Activated T-helper 1 cell treated with anti-CD3 and anti-CD28 coated beads, Interleukin-2, amount 50 U/mL, for 16 hours (primary cell): Measurements from ENCODE around the gene LSMEM2.
"Not testable (repeated sequence)": the region's sequence is repeated elsewhere in the genome, so short reads cannot be mapped to it uniquely, and the experiment has no call there.

Experiments used
- DNase-seq, 2 donors: peaks; one replicate each; pipeline ENCODE4 v3.0.0-alpha.2; 2020; ENCODE audit warnings: low read depth in 1 of 2, low spot score in 1 of 2

The LSMEM2 gene

DNA sequence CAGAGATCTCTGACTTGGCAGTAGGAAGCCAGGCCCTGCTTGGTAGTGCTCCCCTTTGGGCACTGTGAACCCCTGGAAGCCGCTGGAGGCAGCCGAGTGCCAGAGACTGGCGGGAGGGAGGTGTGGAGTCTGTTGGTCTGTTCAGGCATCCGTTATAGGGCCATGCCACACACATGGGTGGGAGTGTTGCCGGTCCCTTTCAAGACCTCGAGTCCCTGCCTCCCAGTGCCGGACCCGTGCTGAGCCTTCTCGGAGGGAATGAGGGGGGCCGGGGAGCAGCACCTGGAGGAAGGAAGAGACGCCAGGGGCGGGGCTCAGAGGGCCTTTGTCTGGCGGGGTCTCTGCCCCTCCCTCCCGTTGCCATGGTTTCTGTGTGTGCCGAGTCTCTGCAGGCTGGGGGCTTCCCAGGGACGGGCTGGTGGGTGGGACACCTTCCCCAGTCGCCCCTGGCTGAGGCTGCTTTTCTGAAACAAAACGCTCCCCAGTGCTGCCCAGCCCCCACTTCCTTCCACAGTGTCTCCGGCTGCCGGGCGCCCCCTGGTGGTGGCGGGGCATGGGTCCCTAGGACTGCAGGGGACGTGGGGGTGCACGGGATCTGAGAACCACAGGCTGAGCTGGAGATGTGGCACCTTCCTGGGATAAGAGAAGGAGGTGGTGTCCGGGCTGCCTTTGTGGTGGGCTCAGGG is 32.9 kb upstream of the LSMEM2 start:
- DNase-seq, result peak; percentile 92 to 96

DNA sequence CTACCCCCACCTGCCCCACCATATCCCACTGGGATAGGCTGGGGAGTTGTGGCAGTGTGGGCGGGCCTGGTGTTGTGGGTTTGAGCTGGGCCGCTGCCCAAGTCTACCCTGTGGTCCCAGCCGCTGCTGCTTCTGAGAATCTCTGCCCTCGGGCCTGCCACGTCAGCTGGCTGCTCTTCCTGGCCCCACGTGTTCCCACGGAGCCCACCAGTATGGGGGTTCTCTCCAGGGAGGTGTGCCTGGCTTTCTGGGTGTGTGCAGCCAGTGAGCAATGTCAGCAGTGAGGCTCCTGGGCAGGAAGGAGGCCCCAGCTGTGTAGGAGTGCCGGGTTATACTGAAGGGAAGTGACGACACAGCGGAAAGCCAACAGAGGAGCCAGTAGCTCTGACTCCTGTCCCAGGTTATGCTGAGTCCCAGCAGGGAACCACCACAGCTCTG is 32.4 kb upstream of the LSMEM2 start:
- DNase-seq, result peak; percentile 43 to 68

GRCh38 chr3:50248387-50248786 is 30.5 kb upstream of the LSMEM2 start:
- DNase-seq, result no peak

DNA sequence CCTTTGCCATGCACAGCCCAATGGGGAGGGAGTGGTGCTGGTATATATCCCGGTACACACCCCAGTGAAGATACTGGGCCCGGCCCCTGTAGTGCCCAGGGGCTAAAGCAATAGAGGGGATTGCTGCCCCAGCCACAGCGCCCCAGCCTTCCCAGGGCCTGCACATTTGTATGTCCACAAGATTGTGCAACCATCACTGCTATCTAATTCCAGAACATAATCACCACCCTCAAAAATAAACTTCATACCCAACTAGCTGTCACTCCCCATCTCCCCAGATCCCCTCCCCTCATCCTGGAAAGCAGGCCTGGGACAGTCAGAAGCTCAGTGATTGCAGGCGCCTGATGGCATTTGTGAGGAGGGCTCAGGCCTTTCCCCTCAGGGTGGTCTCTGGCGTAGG is 29.4 kb upstream of the LSMEM2 start:
- DNase-seq, result no peak

GRCh38 chr3:50250514-50250913 is 28.4 kb upstream of the LSMEM2 start:
- DNase-seq, result no peak

DNA sequence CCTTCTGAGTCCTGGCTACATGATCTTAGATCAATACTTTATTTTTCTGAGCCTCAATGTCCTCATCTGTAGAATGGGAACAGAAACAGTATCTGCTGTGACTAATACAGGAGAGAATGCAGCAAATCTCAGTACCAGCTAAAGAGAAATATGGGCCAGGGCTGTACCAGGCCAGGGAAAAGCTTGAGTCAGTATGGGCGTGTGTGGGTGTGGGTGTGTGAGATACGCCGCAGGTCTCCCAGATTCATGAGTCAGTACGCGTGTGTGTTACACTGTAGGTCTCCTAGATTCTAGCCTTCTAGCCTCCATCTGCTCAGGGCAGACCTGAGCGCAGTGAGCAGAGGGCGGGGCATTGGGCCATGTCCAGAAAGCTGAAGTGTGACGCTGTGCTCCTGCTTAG is 27.7 kb upstream of the LSMEM2 start:
- no peak for DNase-seq

- DNase-seq, result no peak
Measured at GRCh38 chr3:50254577-50255250, 24.2 kb upstream of the LSMEM2 start.

DNA sequence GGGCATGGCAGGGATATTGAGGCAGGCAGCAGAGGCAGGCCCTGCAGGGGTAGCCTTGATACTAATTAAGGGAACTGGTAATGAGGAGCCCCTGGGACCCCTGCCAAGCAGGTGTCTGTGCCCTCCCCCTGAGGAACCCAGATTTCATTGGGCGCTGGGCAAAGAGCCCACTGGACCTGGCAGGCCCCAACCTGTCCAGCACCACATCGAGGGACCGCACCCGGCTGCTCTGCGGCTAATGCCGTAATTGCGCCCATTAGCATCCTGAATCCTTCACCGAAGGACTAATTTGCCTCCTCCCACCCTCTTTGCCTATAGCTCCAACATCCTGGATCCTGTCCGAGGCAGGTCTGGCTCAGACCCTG is 23.7 kb upstream of the LSMEM2 start:
- DNase-seq, result no peak

DNA sequence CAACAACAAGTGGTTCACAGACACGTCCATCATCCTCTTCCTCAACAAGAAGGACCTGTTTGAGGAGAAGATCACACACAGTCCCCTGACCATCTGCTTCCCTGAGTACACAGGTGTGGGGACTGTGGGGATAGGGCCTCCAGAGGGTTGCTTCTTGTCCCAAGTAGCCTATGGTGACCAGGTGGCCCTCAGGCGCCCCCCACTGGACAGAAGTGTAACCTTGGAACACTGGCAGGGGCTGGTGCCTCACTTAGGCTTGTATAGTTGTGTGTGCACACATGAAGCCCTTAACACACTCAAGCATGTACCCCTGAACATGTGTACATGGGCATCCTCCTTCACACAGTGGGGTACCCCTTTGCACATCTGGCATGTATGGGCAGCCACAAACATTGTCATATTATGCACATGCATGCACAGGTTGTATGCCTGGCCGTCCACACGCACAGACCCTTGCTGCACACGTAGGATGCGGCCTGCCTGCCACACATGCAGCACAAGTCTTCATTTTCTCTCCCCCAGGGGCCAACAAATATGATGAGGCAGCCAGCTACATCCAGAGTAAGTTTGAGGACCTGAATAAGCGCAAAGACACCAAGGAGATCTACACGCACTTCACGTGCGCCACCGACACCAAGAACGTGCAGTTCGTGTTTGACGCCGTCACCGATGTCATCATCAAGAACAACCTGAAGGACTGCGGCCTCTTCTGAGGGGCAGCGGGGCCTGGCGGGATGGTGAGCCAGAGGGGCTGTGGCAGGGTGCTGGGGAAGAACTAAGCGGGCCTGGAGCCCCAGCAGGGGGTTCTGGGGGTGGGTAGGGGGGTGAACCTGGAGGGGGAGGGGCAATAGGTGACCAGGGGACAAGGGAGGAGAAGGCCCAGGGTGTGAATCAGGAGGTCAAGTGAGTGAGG is 21.7 kb upstream of the LSMEM2 start:
- DNase-seq, result no peak

- DNase-seq, result no peak
Measured at GRCh38 chr3:50258029-50258680, 20.7 kb upstream of the LSMEM2 start.

DNA sequence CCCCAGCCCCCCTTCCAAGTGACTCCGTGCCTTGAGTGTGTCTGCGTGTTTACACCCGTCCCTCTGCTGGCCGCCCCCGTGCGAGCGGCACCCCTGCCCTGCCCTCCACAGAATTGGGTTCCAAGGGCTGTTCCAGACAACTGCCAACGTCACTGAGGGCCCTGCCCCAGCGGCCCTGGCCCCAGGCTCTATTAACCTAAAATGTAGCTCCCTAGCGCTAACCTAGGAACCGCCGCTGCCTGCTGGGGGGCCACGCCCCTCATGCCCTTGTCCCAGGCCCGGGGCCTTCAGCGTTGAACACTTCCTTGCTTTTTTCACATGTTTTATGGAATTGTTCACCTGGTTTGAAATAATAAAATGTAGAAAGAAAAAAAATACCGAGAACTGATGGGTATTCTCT is 19.9 kb upstream of the LSMEM2 start:
- no peak for DNase-seq

DNA sequence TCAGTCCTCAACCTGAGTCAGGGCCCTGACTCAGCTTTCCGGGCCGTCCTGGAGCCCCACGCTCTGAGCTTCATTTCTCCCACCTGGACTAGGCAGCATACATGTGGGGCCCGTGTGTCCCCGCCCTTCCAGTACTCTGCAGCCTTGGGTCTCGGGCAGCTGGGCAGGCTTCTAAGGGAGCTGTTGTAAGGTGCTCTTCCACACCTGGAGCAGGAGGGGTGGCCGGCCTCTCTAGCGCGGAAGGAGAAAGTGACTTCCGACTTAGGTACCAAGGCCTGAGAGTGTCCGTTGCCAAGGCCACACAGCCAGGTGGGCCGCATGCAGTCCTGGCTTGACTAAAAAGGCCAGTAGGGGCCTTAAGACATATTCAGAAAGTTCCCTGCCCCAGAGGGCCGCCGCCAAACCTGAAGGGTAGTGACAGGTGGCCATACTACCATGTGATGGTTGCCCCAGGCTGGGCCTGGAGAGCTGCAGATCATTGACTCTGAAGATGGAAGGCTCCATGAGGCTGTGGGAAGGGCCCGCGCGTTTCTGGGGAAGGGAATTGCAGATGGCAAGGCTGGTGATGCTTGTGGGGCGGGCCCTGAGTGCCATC is 19.4 kb upstream of the LSMEM2 start:
- DNase-seq, result no peak

- DNase-seq, result peak; percentile 59 to 78
Measured at GRCh38 chr3:50260027-50260941, 18.6 kb upstream of the LSMEM2 start.

DNA sequence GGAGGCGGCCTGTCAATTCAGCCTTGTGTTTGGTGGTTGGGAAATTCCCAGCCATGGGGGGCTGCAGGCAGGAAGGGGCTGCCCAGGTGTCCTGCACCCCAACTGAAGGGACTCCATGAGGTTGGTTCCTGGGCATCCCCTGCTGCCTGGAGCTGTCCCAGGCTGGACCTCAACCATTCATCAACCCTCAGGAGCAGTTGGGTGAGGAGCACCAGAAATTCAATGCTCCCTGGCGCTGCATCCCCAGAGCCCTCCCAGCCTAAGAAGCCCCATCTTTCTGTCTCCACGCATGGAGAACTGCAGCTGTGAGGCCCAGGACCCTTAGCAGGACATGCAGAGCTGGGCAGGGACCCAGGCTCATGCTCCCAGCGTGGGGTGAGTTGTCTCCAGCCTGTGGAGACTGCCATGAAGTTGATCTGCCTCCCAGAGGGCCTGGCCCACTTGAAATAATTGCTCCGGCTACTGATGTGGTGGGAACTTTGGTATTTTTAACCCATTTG is 17.9 kb upstream of the LSMEM2 start:
- DNase-seq, result no peak

GRCh38 chr3:50261505-50261904 is 17.4 kb upstream of the LSMEM2 start:
- no peak for DNase-seq

DNA sequence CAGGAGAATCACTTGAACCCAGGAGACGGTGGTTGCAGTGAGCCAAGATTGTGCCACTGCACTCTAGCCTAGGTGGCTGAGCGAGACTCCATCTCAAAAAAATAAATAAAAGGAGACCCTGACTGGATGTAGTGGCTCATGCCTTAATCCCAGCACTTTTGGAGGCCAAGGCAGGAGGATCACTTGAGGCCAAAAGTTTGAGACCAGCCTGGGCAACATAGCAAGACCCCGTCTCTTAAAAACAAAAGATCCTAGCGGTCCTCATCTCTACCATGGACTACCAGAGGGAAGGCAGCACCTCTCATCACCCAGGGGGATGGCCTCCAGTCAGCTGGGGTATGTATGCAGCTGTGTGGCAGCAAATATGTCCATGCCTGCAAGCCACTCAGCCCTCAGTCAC is 16.7 kb upstream of the LSMEM2 start:
- DNase-seq, result not testable (repeated sequence)

GRCh38 chr3:50262778-50263177 is 16.1 kb upstream of the LSMEM2 start:
- DNase-seq, result no peak

DNA sequence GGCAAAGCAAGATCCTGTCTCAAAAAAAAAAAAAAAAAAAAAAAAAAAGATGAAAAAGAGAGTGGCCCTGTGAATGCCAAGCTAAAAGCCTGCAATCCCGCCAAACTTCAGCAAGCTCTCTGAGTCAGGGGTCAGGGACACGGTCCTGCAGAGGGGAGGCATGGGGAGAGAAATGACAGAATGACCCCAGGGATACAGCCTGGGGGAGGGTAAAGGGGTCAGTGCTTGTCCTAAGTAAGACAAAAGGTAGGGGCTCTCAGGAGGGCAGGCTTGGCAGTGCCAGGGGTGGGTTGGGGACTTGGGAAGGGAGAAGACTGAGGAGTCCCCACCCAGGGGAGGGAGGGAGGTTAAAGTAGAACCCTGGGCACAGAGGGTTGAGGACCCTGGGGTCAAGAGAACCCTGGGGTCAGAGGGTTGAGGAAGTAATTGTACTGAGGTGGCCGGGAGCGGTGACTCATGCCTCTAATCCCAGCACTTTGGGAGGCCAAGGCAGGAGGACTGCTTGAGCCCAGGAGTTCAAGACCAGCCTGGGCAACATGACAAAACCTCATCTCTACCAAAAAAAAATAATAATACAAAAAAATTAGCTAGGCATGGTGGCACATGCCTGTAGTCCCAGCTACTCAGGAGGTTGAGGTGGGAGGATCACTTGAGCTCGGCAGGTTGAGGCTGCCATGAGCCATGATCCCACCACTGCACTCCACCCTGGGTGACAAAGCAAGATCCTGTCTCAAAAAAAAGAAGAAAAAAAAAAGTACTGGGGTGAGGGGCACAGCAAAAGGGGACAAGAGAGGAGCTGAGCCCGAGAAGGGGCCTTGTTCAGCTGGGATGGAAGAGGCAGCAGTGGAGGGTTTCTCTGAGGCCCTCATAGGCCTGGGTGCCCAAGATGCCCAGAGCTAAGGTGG is 15.2 kb upstream of the LSMEM2 start:
- no peak for DNase-seq
